Keratinocyte (primary cell): ENCODE results near the gene PRKCA. TPM values are rescaled to one million over a fixed set of nuclear protein-coding genes. Genes with fewer than 3 reads are reported as not detected.

Experiments
- DNase-seq: peaks from one replicate; pipeline ENCODE4 v3.0.0-alpha.2; 2011; ENCODE audit warnings: low read depth, missing footprints, low spot score
- FAIRE-seq: peaks from 2 replicates; lab custom pipeline; 2011; peaks lifted over from hg19 to GRCh38; lab: Jason Lieb, UNC
- H2AFZ ChIP-seq: 2 replicates; pipeline ENCODE4 v1.6.0; 2012; ENCODE audit warnings: low read length, control low read depth, inconsistent platforms; ENCODE audit not compliant: control insufficient read depth
- H3K27ac ChIP-seq: 2 replicates; pipeline ENCODE4 v1.5.1; 2011; ENCODE audit warnings: low read length; ENCODE audit not compliant: control insufficient read depth, insufficient read depth
- H3K27me3 ChIP-seq: 3 replicates; pipeline ENCODE4 v1.6.0; 2011; ENCODE audit warnings: low read length; ENCODE audit not compliant: control insufficient read depth, insufficient read depth; ENCODE audit errors: extremely low read depth
- H3K36me3 ChIP-seq, 2 experiments: 2 replicates in 1 of 2; 3 replicates in 1 of 2; pipeline ENCODE4 v1.5.1; 2011; ENCODE audit warnings: low read length in 2 of 2, mild to moderate bottlenecking in 1 of 2; ENCODE audit not compliant: control insufficient read depth in 2 of 2, insufficient read depth in 2 of 2; ENCODE audit errors: extremely low read depth in 1 of 2
- H3K4me1 ChIP-seq: 3 replicates; pipeline ENCODE4 v1.5.1; 2011; ENCODE audit warnings: low read length; ENCODE audit not compliant: control insufficient read depth, insufficient read depth; ENCODE audit errors: extremely low read depth
- H3K4me2 ChIP-seq: 3 replicates; pipeline ENCODE4 v1.6.0; 2011; ENCODE audit warnings: low read depth, low read length; ENCODE audit not compliant: control insufficient read depth, insufficient read depth; ENCODE audit errors: extremely low read depth
- H3K4me3 ChIP-seq, 3 experiments: fragments of 200-600 bp in 1 of 3; sonication (generic) in 1 of 3; 2 replicates in 2 of 3; 3 replicates in 1 of 3; pipeline ENCODE4 v1.5.1; 2011 to 2016; ENCODE audit warnings: low read length in 3 of 3, mild to moderate bottlenecking in 3 of 3, control low read depth in 2 of 3, inconsistent platforms in 1 of 3, low read depth in 1 of 3, mixed read lengths in 1 of 3, mixed run types in 1 of 3, moderate library complexity in 1 of 3; ENCODE audit not compliant: control insufficient read depth in 2 of 3, insufficient read depth in 2 of 3; ENCODE audit errors: extremely low read depth in 1 of 3
- H3K79me2 ChIP-seq: 2 replicates; pipeline ENCODE4 v1.6.0; 2012; ENCODE audit warnings: low read length; ENCODE audit not compliant: control insufficient read depth, insufficient read depth
- H3K9ac ChIP-seq: 3 replicates; pipeline ENCODE4 v1.6.0; 2011; ENCODE audit warnings: low read length; ENCODE audit not compliant: control insufficient read depth, insufficient read depth; ENCODE audit errors: extremely low read depth
- H3K9me1 ChIP-seq: 3 replicates; pipeline ENCODE4 v1.6.0; 2011; ENCODE audit warnings: low read length; ENCODE audit not compliant: control insufficient read depth, insufficient read depth; ENCODE audit errors: extremely low read depth
- H3K9me3 ChIP-seq: 2 replicates; pipeline ENCODE4 v1.5.1; 2012; ENCODE audit warnings: low read depth, low read length; ENCODE audit not compliant: control insufficient read depth
- H4K20me1 ChIP-seq: 3 replicates; pipeline ENCODE4 v1.6.0; 2011; ENCODE audit warnings: low read length; ENCODE audit not compliant: control insufficient read depth, insufficient read depth; ENCODE audit errors: extremely low read depth
- EZH2 ChIP-seq: IDR thresholded peaks from one replicate; pipeline ENCODE4 v1.6.1; 2012; ENCODE audit warnings: inconsistent platforms, mild to moderate bottlenecking, low read length, moderate library complexity
- dilution Hi-C: fragments of 300-500 bp; cut with MboI; formaldehyde crosslinking; loops from one replicate; pipeline ENCODE4 v1.7.0; 2020; ENCODE audit warnings: low sequenced_read_pairs; ENCODE audit not compliant: extremely low pct_ligation_motif_present
- polyA plus RNA-seq, 5 experiments: library from polyadenylated mRNA; depleted of rRNA in 3 of 5; stranded (reverse) in 3 of 5; stranded (forward) in 1 of 5; unstranded in 1 of 5; fragments of >200 nt; gene quantifications; 1 replicate in 1 of 5; 2 replicates in 3 of 5; 3 replicates in 1 of 5; pipeline versions ENCODE4 v1.2.1 to v1.2.3, GENCODE V29; 2011 to 2012; ENCODE audit warnings: missing spikeins in 2 of 5, low read depth in 1 of 5, low replicate concordance in 1 of 5
- TF ChIP-seq, protein P1 (sequence below), 3 experiments: IDR thresholded peaks in 1 of 3; conservative IDR thresholded peaks in 1 of 3; optimal IDR thresholded peaks in 1 of 3; 2 replicates in 2 of 3; 3 replicates in 1 of 3; pipeline versions ENCODE3 to v1.5.1; 2011; ENCODE audit warnings: low read length in 3 of 3, mild to moderate bottlenecking in 3 of 3, moderate library complexity in 2 of 3, control low read depth in 1 of 3, inconsistent platforms in 1 of 3; ENCODE audit not compliant: insufficient read depth in 2 of 3; ENCODE audit errors: extremely low read depth in 1 of 3

The PRKCA gene
- polyA plus RNA-seq, 1 donor (not counting 4 experiments of a cell fraction or from before 2014, with no cell fraction given): 3.6 TPM

GRCh38 chr17:66826856-66827255, 524.4 kb downstream of the PRKCA start:
- Histone ChIP-seq H3K27me3 (peaks cover 11% of the 10 kb centered on the region), H3K36me3 (no peaks in the 10 kb centered on the region), H3K4me2 (no peak overlapping the region), H4K20me1 (no peaks in the 10 kb centered on the region), H3K9me1 (no peaks in the 10 kb centered on the region), H2AFZ (no peak overlapping the region), H3K79me2 (no peaks in the 10 kb centered on the region), H3K9ac (no peak overlapping the region), H3K27ac (no peak overlapping the region), H3K9me3 (no peaks in the 10 kb centered on the region), H3K4me1 (no peaks in the 10 kb centered on the region), H3K4me3 (no peak overlapping the region)
- no peak for TF ChIP-seq EZH2
- TF ChIP-seq, protein P1, sequence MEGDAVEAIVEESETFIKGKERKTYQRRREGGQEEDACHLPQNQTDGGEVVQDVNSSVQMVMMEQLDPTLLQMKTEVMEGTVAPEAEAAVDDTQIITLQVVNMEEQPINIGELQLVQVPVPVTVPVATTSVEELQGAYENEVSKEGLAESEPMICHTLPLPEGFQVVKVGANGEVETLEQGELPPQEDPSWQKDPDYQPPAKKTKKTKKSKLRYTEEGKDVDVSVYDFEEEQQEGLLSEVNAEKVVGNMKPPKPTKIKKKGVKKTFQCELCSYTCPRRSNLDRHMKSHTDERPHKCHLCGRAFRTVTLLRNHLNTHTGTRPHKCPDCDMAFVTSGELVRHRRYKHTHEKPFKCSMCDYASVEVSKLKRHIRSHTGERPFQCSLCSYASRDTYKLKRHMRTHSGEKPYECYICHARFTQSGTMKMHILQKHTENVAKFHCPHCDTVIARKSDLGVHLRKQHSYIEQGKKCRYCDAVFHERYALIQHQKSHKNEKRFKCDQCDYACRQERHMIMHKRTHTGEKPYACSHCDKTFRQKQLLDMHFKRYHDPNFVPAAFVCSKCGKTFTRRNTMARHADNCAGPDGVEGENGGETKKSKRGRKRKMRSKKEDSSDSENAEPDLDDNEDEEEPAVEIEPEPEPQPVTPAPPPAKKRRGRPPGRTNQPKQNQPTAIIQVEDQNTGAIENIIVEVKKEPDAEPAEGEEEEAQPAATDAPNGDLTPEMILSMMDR (optimal IDR thresholded peaks at IDR 0.05 in 1 of 3, IDR thresholded peaks at IDR 0.05 in 1 of 3, conservative IDR thresholded peaks at IDR 0.05 in 1 of 3; ENCODE audit: extremely low read depth in 1 of 3, insufficient read depth in 2 of 3, low read length in 3 of 3): no peak
- dilution Hi-C loops: no loop called here
- FAIRE-seq (no peak), DNase-seq (no peak)

- no peaks in the 10 kb centered on the region for H3K36me3 ChIP-seq
- TF ChIP-seq, protein P1 (optimal IDR thresholded peaks at IDR 0.05 in 1 of 3, IDR thresholded peaks at IDR 0.05 in 1 of 3, conservative IDR thresholded peaks at IDR 0.05 in 1 of 3; ENCODE audit: extremely low read depth in 1 of 3, insufficient read depth in 2 of 3, low read length in 3 of 3): no peak
- TF ChIP-seq EZH2: no peak
- dilution Hi-C loops: no loop called here
- H3K4me2 ChIP-seq: no peak overlapping the region
- no peak overlapping the region for H3K9ac ChIP-seq
- FAIRE-seq: no peak
- H3K4me1 ChIP-seq: no peaks in the 10 kb centered on the region
- H3K27ac ChIP-seq: no peak overlapping the region
- H3K27me3 ChIP-seq: peaks cover 20% of the 10 kb centered on the region
- H3K9me3 ChIP-seq: no peaks in the 10 kb centered on the region
- peak; percentile 5 for DNase-seq
- H3K9me1 ChIP-seq: no peaks in the 10 kb centered on the region
- no peak overlapping the region for H3K4me3 ChIP-seq
- H3K79me2 ChIP-seq: no peaks in the 10 kb centered on the region
- H4K20me1 ChIP-seq: no peaks in the 10 kb centered on the region
- no peak overlapping the region for H2AFZ ChIP-seq
Observed at GRCh38 chr17:66829386-66829864, 527.0 kb downstream of the PRKCA start.
